HG03575 (cell line): ENCODE data around the gene EFNB1.

ENCODE experiments used
- ATAC-seq: cut with Tn5 transposase; IDR thresholded peaks from one replicate; pipeline ENCODE4 v1.9.1; 2021; ENCODE audit not compliant: unreplicated experiment, insufficient number of reproducible peaks, low FRiP score; ENCODE audit errors: extremely low read depth

EFNB1 gene

DNA sequence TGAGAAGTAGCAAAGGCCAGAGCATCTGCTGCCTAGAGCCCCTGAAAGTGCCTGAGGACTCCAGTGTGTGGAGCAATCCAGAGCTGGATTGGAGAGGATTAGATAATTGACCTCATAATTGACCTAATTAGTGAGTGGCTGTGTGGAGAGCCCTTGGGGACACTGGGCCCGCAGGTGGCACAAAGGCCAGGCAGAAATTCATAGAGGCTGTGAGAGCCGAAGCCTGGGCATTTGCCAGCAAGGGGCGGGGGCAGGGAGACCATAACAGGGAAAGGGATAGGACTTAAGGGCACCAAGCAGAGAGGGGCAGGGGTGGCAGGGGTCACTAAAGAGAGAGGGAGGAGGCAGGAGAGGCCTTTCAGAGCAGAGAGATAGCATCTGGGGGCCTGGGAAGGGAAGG, 45.3 kb downstream of the EFNB1 start:
- no peak for ATAC-seq

DNA sequence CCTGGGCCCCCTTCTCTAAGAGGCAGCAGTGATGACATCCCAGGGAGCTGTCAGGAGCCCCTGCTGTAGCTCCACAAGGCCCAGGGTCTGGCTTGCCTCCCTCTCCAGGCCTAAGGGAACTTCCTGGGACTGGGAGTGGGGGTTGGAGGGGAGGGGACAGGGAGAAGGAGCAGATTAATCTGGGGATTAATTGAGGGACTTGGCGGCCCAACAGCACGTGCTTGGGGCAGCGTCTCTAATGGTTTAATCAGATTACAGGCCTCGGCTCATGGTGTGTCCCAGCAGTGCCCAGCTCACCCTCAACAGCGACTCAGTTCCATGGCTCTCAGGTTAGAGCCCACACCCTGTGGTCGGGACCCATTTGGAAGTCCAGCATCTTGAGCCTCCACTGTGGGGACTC, 47.9 kb downstream of the EFNB1 start:
- ATAC-seq = no peak

DNA sequence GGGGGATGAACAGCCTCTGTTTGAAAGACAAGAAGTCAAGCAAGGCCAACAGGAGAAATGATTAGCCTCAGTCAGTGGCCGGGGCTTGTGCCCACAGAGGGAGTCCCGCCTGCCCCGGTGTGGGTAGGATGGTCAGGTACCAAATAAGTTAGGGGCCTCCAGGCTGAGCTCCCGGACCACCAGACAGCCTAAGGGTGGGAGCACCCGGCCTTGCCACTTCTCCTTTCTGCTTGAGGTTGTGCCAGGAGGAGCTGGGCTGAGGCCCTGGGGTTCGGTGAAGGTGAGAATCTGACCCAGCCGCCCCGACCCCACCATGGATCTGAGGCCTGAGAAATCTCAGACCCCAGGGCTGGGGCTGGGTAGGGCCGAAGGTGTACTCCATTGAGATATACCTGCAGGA, 48.8 kb downstream of the EFNB1 start:
- no peak for ATAC-seq

DNA sequence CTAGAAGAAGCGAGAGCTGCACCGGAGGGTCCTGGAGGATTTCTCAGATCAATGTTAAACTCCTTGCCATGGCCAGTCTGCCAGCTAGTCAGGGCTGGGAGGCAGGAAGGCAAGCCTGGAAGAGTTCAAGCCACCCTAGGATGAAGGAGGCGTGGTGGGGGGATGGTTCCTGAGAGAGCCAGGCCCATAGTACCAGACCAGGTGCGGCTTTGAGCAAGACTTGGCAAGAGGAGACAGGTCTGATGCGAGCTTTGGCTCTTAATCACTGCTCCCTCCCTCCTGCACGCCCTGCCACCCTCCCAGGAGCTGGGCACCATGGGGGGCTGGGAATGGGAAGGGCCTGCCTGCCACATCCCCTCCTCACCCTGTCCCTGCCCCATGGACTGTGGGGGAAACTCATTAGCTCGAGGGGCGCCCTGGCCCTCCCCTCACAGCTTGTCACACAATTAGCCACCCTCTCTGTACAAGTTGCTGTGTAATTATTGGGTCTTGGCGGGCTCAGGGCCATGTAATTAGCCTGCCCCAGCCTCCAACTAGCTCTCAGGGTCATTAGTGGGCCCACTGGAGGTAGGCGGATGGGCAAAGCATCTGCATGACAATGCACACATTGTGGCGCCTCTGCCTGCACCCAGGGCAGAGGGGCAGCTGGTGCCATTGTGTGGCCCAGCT, 50.3 kb downstream of the EFNB1 start:
- ATAC-seq = no peak

DNA sequence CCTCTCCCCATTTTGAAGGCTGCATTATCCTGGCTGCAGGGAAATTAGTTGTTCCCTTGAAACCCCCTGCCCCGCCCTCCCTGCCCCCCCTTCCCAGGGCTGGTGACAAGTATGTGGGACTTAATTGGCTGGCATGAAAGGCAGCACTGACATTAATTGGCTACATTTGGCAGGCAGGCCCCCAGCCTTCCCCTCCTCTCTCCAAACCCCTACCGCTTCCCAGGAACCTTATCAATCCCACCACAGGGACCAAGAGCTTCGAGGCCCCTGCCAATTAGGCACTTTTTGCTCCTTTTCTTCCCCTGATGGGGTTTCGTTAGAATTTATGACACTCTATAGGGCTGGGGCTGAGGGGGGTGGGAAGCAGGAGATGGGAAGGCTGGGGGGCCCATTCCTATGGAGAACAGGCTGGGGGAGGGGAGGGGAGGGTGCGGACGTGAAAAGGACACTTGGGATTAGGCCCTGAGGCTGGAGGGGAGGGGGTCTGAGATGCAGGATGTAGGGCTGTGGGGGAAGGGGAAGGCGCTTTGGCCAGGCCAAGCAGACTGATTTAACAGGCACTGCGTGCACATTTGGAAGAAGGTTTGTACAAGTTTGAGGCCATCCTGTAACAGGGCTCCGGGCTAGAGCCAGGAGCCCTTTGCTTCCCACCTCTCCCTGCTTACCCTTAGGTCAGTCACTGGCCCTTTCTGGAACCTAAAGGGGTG, 52.2 kb downstream of the EFNB1 start:
- no peak for ATAC-seq

DNA sequence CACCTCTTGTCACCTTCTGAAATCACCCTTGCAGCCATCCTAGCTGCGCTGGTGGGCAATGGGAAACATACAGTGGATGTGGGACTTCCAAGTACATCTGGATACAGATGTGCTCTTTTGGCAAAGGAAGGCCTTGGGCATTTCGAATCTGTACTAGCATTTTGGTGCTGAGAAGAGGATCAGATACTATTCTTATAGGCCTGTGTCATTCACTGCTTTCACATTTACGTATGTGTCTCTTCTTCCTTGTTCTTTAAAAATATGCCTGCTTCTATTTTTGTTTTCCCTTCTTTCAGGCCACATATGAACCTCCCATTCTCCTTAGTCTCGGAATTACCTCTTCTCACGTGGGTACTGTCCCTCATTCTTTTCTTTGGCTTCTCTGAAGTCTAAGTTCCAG, 53.1 kb downstream of the EFNB1 start:
- ATAC-seq = no peak

GRCh38 chrX:68883800-68884199, 55.0 kb downstream of the EFNB1 start:
- ATAC-seq = no peak

- ATAC-seq = no peak
Observed at GRCh38 chrX:68889249-68889648, 60.4 kb downstream of the EFNB1 start.
